HG02981 (cell line): ENCODE data around the gene CUX1.
"Not testable (repeated sequence)": the region's sequence is repeated elsewhere in the genome, so short reads cannot be mapped to it uniquely, and the experiment has no call there.

Source experiments
- ATAC-seq: cut with Tn5 transposase; IDR thresholded peaks from one replicate; pipeline ENCODE4 v1.9.1; 2021; ENCODE audit warnings: mild to moderate bottlenecking, moderate library complexity; ENCODE audit not compliant: unreplicated experiment

Gene CUX1

DNA sequence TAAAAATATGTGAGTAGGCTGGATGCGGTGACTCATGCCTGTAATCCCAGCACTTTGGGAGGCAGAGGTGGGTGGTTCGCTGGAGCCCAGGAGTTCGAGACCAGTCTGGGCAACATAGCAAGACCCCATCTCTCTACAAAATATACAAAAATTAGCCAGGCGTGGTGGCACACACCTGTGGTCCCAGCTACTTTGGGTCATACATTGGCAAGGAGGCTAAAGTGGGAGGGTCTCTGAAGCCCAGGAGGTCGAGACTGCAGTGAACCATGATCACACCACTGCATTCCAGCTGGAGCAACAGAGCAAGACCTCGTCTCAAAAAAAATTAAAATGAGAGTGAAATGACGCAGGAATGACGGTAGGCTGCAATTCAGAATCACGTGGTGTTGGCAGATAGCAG, 404.5 kb downstream of the CUX1 start:
- no peak for ATAC-seq

DNA sequence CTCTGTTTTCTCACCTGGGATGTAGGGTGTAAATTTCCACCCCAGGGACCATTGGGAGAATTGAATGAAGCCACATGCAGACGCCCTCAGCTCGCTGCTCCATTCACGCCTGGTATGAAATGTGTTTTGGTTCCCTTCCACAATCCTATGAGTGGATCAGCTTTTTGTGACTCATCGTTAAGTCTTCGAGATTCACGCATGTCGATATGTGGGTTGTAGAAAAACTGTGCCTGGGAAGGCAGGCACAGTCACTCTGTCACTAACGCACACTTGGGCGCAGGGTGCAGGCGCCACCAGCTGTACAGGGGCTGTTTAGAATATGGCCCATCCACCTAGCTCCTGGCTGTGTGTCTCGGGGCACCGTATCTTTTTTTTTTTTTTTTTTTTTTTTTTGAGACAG, 405.0 kb downstream of the CUX1 start:
- no peak for ATAC-seq

DNA sequence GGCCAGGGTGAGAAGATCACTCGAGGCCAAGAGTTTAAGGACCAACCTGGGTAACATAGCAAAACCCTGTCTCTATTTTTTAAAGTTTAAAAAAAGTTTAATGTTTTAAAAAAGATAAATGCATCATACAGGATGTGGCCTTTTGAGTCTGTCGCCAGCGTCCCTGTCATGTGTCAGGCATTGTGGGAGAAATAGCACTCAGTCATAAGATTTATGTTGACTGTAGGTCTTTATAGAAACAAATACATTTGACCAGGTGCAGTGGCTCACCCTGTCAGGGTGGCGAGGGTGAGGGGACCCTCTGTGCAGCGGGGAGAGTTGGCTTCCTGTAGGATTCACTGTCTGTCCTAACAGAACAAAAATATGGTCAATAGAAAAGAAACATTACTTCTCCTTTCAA, 405.8 kb downstream of the CUX1 start:
- no peak for ATAC-seq

DNA sequence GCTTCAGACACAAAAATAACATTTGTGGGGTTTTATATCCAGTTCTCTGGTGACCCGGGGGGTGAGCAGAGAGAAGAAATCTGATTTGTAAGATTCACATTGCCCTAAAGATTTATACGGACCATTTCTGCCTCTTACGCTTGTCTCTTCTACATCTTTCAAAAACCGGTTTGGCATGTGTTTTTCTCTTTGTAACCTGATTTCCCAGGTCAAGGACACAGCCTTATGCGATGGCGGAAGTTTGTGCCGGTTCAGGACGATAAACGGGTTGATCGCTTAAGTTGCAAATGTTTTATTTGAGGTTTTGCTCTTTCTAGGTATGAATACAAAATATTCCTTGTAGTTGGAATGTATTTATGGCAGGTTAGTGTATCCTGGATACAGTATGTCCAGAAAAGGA, 407.6 kb downstream of the CUX1 start:
- no peak for ATAC-seq

DNA sequence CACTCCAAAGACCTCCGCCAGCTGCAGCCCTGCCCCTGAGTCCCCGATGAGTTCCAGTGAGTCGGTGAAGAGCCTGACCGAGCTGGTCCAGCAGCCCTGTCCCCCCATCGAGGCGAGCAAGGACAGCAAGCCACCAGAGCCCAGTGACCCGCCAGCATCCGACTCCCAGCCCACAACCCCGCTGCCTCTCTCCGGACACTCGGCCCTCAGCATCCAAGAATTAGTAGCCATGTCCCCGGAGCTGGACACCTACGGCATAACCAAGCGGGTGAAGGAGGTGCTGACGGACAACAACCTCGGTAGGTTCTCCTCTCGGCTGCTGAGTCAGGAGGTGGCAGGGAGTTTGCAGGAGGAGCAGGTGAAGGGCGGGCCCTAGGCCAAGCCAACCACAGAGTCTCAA, 409.9 kb downstream of the CUX1 start:
- no peak for ATAC-seq

DNA sequence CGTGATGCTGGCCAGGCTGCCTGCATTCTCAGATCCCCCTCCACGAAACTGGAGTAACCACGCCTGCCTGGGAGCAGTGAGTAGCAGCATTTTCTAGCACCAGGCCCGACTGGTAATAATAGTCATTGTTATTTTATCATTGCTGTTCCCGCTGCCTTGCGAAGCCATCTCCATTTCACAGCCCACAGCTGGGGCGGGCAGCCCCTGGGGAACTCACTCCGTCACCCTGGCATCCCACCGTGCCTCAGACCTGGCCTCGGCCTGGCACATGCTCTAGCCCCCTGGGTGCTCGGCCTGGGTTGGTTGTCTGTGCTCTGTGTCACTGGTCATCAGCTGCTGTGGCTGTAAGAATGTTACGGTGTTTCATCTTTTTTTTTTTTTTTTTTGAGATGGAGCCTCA, 411.5 kb downstream of the CUX1 start:
- ATAC-seq, result no peak

DNA sequence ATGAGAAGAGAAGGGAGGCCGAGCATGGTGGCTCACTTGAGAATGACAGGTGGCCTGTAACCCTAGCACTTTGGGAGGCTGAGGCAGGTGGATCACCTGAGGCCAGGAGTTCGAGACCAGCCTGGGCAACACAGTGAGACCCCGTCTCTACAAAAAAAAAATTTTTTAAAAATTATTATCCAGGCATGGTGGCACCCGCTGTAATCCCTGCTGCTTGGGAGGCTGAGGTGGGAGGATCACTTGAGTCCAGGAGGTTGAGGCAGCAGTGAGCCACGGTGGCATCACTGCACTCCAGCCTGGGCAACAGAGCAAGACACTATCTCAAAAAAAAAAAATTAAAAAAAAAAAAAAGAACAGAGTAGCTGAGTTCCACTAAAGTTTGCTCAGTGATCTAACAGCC, 412.7 kb downstream of the CUX1 start:
- ATAC-seq, result not testable (repeated sequence)

- ATAC-seq, result no peak
These were observed 413.2 kb downstream of the CUX1 start for GRCh38 chr7:102230593-102230992.

GRCh38 chr7:102232611-102233286, 415.3 kb downstream of the CUX1 start:
- no peak for ATAC-seq

DNA sequence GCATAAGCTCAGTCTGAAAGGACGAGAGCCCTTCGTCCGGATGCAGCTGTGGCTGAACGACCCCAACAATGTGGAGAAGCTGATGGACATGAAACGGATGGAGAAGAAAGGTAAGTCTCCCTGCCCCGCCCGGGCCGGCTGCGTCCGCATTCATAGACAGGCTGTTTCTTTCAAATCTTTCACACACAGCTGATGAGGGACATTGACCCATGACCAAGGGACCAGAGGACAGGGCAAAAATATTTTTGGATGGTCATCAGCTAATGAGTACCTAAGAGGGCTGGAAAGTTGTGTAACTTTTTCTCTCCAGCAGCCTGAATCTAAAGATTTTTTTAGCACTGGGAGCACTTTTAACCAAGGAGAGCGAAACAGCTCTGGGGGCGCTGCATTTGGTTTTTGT, 416.7 kb downstream of the CUX1 start:
- ATAC-seq, result no peak

GRCh38 chr7:102234801-102235550, 417.6 kb downstream of the CUX1 start:
- no peak for ATAC-seq

DNA sequence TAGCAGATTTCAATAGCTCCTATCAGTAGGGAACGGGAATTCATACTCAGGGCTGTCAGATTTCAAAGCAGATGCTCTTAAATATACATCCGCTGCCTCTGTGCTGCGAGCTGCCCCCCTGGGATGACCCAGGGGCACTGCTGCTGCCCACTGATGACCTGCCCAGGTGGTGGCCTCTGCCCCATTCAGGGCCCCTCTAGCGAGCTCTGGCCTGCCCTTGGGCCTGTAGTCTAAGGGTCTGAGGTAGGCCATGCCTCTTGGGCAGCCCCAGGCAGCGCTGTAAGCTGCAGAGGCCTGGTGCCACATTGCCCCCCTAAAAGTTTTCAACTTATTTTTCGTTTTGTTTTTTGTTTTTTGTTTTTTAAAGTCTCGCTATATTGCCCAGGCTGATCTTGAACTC, 418.7 kb downstream of the CUX1 start:
- no peak for ATAC-seq

- ATAC-seq, result no peak
These were observed 419.3 kb downstream of the CUX1 start for GRCh38 chr7:102236592-102237287.

DNA sequence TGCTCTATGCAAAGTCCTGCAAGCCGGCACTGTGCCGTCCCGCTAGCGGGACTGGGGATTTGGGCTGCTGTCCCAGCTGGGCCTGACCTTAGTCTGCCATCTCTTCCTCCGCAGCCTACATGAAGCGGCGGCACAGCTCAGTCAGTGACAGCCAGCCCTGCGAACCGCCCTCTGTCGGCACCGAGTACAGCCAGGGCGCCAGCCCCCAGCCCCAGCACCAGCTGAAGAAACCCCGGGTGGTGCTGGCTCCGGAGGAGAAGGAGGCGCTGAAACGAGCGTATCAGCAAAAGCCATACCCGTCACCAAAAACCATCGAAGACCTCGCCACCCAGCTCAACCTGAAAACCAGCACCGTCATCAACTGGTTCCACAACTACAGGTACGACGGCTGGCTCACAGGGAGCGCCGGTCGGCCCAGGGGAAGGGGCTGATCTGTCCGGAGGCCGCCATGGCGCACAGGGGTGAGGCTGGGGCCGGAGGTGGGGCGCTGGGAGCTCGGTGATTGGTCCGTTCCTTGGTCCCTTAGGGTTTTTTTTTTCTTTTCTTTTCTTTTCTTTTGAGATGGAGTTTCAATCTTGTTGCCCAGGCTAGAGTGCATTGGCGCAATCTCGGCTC, 421.9 kb downstream of the CUX1 start:
- no peak for ATAC-seq

DNA sequence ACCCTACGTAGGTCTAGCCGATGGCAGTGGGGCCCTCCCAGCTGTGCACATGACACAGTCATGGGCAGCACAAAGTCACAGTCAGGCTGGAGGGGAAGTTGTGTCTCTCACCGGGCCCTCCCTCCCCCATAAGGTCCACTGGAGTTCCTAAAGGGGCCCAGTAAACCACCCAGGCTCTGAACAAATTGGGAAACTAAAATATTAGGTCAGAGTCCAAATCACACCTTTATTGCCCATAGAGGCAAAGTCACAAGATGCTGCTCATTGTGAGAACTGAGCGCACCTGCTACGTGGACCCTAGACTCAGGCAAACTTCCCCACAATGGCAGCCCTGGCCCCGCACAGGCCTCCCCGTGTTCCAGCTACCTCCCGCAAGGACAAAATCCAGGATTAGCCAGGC, 424.0 kb downstream of the CUX1 start:
- no peak for ATAC-seq

- no peak for ATAC-seq
These were observed 427.2 kb downstream of the CUX1 start for GRCh38 chr7:102244601-102245000.

GRCh38 chr7:102248081-102248455, 430.6 kb downstream of the CUX1 start:
- no peak for ATAC-seq

DNA sequence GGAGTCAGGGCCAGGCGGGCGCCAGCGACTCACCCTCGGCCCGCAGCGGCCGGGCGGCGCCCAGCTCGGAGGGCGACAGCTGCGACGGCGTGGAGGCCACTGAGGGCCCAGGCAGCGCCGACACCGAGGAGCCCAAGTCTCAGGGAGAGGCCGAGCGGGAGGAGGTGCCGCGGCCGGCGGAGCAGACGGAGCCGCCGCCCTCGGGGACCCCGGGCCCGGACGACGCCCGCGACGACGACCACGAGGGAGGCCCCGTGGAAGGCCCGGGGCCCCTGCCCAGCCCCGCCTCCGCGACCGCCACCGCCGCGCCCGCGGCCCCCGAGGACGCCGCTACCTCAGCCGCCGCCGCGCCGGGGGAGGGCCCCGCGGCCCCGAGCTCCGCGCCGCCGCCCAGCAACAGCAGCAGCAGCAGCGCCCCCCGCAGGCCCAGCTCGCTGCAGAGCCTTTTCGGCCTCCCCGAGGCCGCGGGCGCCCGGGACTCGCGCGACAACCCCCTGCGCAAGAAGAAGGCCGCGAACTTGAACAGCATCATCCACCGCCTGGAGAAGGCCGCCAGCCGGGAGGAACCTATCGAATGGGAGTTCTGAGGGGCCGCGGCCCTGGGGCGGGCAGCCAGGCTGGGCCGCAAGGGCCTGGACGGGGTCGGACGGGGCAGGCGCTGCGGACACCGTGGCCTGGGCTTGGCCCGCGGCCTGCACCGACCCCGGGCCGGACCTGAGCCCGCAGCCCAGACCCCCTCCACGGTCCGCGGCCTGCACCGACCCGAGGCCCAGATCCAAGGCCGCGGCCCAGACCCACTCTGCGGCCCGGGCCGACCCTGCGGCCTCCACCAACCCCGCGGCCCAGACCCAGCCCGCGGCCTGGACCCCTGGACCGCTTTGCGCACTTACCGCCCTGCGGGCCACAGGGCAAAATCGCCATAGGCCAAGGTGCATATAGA, 431.3 kb downstream of the CUX1 start:
- no peak for ATAC-seq

DNA sequence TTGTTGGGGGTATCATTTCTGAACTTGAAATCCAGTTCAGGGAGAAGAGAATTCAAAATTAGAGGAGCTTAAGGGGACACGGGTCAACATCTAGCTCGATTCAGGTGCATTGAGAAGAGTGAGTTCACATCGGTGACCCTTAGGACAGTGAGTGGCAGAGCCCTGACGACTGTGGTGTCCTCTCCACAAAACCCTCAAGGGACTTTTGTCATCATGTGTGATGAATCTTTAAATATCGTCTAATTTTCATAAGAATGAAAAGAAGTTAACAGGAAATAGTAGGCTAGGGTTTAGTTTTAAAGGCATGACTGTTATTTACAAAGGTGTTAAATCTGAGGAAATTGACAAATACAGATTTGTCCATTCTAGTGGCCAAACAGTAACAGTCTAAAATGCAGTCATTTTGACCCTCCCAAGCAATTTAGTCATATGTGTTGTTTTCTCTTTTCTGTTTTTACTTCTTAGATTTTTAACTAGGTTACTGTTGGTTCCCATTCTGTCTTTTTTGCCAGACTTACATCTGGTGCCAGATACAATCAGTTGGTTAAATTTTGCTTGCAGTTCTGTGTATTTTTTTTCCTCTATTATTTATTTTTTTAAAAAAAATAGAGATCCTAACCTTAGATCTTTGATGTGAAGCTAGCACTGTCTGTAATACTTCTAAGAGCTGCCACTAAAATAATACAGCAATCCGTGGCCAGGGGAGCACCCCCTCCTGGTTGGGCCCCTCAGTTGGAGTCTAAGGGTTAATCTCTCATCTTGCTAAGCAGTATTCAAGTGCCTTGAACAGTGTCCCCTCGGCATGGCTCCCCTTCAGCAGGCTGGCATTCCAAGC, 434.3 kb downstream of the CUX1 start:
- ATAC-seq, result no peak
